A549 (cell line): ENCODE data around the gene ZNF586. TPM values are rescaled to one million over a fixed set of nuclear protein-coding genes. Genes with fewer than 3 reads are reported as not detected.
A peak's percentile ranks its signal among the peaks of the same experiment; 100 is the strongest.

ENCODE experiments used
- ATAC-seq, 2 experiments: fragments of 200-7000 bp in 1 of 2; fragments of >200 bp in 1 of 2; cut with Nextera tagmentation in 1 of 2; cut with Tn5 transposase in 1 of 2; 3 replicates each; pipeline versions ENCODE4 v1.8.0 to v1.9.1; 2018 to 2020; ENCODE audit warnings: mild to moderate bottlenecking in 1 of 2, moderate library complexity in 1 of 2
- CTCF ChIA-PET: fragments of 300-600 bp; sonication (Branson Sonifier 250); formaldehyde crosslinking; extraction: SDS; loops from one replicate; lab custom pipeline; 2021; ENCODE audit warnings: antibody characterized with exemption, inconsistent platforms; lab: Yijun Ruan, JAX
- POLR2A ChIA-PET: fragments of 350-600 bp; formaldehyde crosslinking; extraction: SDS; loops from one replicate; lab custom pipeline; 2021; ENCODE audit warnings: antibody characterized with exemption, inconsistent platforms; lab: Yijun Ruan, JAX
- DNase-seq, 2 experiments: peaks; one replicate each; pipeline versions ENCODE4 v3.0.0 to v3.0.0-alpha.2; 2011 to 2016; ENCODE audit warnings: low read depth in 1 of 2, low spot score in 1 of 2
- FAIRE-seq: peaks from 2 replicates; lab custom pipeline; 2011; peaks lifted over from hg19 to GRCh38; lab: Jason Lieb, UNC
- H3K27ac ChIP-seq, 2 experiments: fragments of >200 bp; sonication (Bioruptor Twin); formaldehyde crosslinking; 3 replicates each; pipeline ENCODE4 v1.5.1; 2016 to 2017
- H3K4me1 ChIP-seq: fragments of >200 bp; sonication (Bioruptor Twin); formaldehyde crosslinking; 3 replicates; pipeline ENCODE4 v1.6.1; 2016
- H3K4me2 ChIP-seq: fragments of >200 bp; sonication (Bioruptor Twin); formaldehyde crosslinking; 3 replicates; pipeline ENCODE4 v1.6.1; 2016
- H3K4me3 ChIP-seq: fragments of >200 bp; sonication (Bioruptor Twin); formaldehyde crosslinking; 3 replicates; pipeline ENCODE4 v1.5.1; 2016
- H3K9me3 ChIP-seq: fragments of >200 bp; sonication (Bioruptor Twin); formaldehyde crosslinking; 3 replicates; pipeline ENCODE4 v1.6.1; 2016
- CEBPB ChIP-seq, 2 experiments: fragments of >200 bp in 1 of 2; sonication (Bioruptor Twin) in 1 of 2; formaldehyde crosslinking in 1 of 2; IDR thresholded peaks; 2 replicates each; pipeline ENCODE4 v1.6.1; 2012 to 2016
- EHMT2 ChIP-seq: fragments of 200-600 bp; sonication (generic); IDR thresholded peaks from 2 replicates; pipeline ENCODE4 v1.6.1; 2016; ENCODE audit warnings: antibody characterized with exemption, low read depth, mild to moderate bottlenecking, moderate library complexity
- ESRRA ChIP-seq: fragments of 150-350 bp; IDR thresholded peaks from 2 replicates; pipeline ENCODE4 v1.6.1; 2014; ENCODE audit warnings: mild to moderate bottlenecking, low read length, borderline replicate concordance
- FOSL2 ChIP-seq, 2 experiments: fragments of 450-650 bp in 1 of 2; fragments of >200 bp in 1 of 2; sonication (Bioruptor Twin) in 1 of 2; formaldehyde crosslinking; IDR thresholded peaks; 2 replicates each; pipeline versions ENCODE4 v1.5.0 to v1.6.1; 2016 to 2020; ENCODE audit warnings: mild to moderate bottlenecking in 1 of 2, moderate library complexity in 1 of 2
- FOXS1 ChIP-seq: fragments of 250-450 bp; sonication (Bioruptor Pico); IDR thresholded peaks from 2 replicates; pipeline ENCODE4 v1.5.0; 2020; ENCODE audit warnings: mild to moderate bottlenecking, moderate library complexity
- GATA3 ChIP-seq: IDR thresholded peaks from 2 replicates; pipeline ENCODE4 v1.6.1; 2012; ENCODE audit warnings: borderline replicate concordance
- HDAC2 ChIP-seq: fragments of 200-600 bp; sonication (generic); IDR thresholded peaks from 2 replicates; pipeline ENCODE4 v1.6.1; 2016
- HOXA7 ChIP-seq: fragments of 250-450 bp; sonication (Bioruptor Pico); IDR thresholded peaks from 2 replicates; pipeline ENCODE4 v1.5.0; 2020; ENCODE audit warnings: mild to moderate bottlenecking, moderate library complexity
- HOXB13 ChIP-seq: fragments of 250-450 bp; sonication (Bioruptor Pico); IDR thresholded peaks from 2 replicates; pipeline ENCODE4 v1.5.0; 2020; ENCODE audit warnings: low read depth, mild to moderate bottlenecking, moderate library complexity
- KDM1A ChIP-seq: fragments of 200-600 bp; sonication (generic); IDR thresholded peaks from 2 replicates; pipeline ENCODE4 v1.6.1; 2016; ENCODE audit warnings: low read depth, mild to moderate bottlenecking
- KDM5A ChIP-seq: fragments of 200-600 bp; sonication (generic); IDR thresholded peaks from 2 replicates; pipeline ENCODE4 v1.6.1; 2016; ENCODE audit warnings: antibody characterized with exemption, mild to moderate bottlenecking
- MYC ChIP-seq: IDR thresholded peaks from 2 replicates; pipeline ENCODE4 v1.6.1; 2012; ENCODE audit warnings: mild to moderate bottlenecking, inconsistent platforms, low read length, improper control_type of control experiment, borderline replicate concordance
- NPAS2 ChIP-seq: fragments of 250-450 bp; sonication (Bioruptor Pico); IDR thresholded peaks from 2 replicates; pipeline ENCODE4 v1.8.0; 2022; ENCODE audit warnings: mild to moderate bottlenecking, moderate library complexity, borderline replicate concordance
- NR3C1 ChIP-seq: fragments of >200 bp; sonication (Bioruptor Twin); formaldehyde crosslinking; IDR thresholded peaks from 3 replicates; pipeline ENCODE4 v1.6.1; 2017
- POLR2A ChIP-seq: IDR thresholded peaks from 2 replicates; pipeline ENCODE4 v1.6.1; 2012; ENCODE audit warnings: mild to moderate bottlenecking, low read length
- RAD21 ChIP-seq, 2 experiments: fragments of >200 bp in 1 of 2; sonication (Bioruptor Twin) in 1 of 2; formaldehyde crosslinking in 1 of 2; IDR thresholded peaks in 1 of 2; conservative IDR thresholded peaks in 1 of 2; 2 replicates in 1 of 2; 3 replicates in 1 of 2; pipeline ENCODE4 v1.6.1; 2012 to 2018; ENCODE audit warnings: inconsistent platforms in 1 of 2
- RARB ChIP-seq: fragments of 250-450 bp; sonication (Bioruptor Pico); IDR thresholded peaks from 2 replicates; pipeline ENCODE4 v1.8.0; 2021; ENCODE audit warnings: mild to moderate bottlenecking, moderate library complexity
- RFX5 ChIP-seq: fragments of 450-650 bp; IDR thresholded peaks from 2 replicates; pipeline ENCODE4 v1.7.1; 2014; ENCODE audit warnings: antibody characterized with exemption, mild to moderate bottlenecking, moderate library complexity
- RNF2 ChIP-seq: fragments of 200-600 bp; sonication (generic); IDR thresholded peaks from 2 replicates; pipeline ENCODE4 v1.6.1; 2016; ENCODE audit warnings: low read depth, mild to moderate bottlenecking, antibody characterized with exemption, moderate library complexity, borderline replicate concordance
- SMC3 ChIP-seq: fragments of >200 bp; sonication (Bioruptor Twin); formaldehyde crosslinking; IDR thresholded peaks from 3 replicates; pipeline ENCODE4 v1.6.1; 2018; ENCODE audit warnings: inconsistent platforms
- SREBF2 ChIP-seq: fragments of 450-650 bp; IDR thresholded peaks from 2 replicates; pipeline ENCODE4 v1.6.1; 2014; ENCODE audit warnings: mild to moderate bottlenecking, moderate library complexity
- ZFP36 ChIP-seq: fragments of 450-650 bp; IDR thresholded peaks from 2 replicates; pipeline ENCODE4 v1.6.1; 2014; ENCODE audit warnings: borderline replicate concordance; ENCODE audit not compliant: partially characterized antibody
- WGBS: methylation state at CpG from one replicate; pipeline ENCODE4 v1.1.6; 2017; ENCODE audit errors: missing lambda C conversion rate; 5-methylcytosine and 5-hydroxymethylcytosine counted together
- polyA plus RNA-seq, 4 experiments: library from polyadenylated mRNA; depleted of rRNA in 3 of 4; stranded (reverse); fragments of >200 nt; fragmentation: RNase III in 1 of 4; extraction: RNeasy Plus Mini Kit Qiagen cat#74134 plus additional on column Dnase treatment in 1 of 4; gene quantifications; 2 replicates in 3 of 4; 3 replicates in 1 of 4; pipeline ENCODE4 v1.2.3, GENCODE V29; 2011 to 2017
- TF ChIP-seq, protein P1 (sequence below): fragments of >200 bp; sonication (Bioruptor Twin); formaldehyde crosslinking; IDR thresholded peaks from 3 replicates; pipeline ENCODE4 v1.5.1; 2016
- TF ChIP-seq, protein P2 (sequence below): IDR thresholded peaks from 2 replicates; pipeline ENCODE4 v1.6.1; 2012
- TF ChIP-seq, protein P3 (sequence below): IDR thresholded peaks from 2 replicates; pipeline ENCODE4 v1.6.1; 2012; ENCODE audit warnings: low read depth, borderline replicate concordance
- TF ChIP-seq, protein P4 (sequence below): IDR thresholded peaks from 2 replicates; pipeline ENCODE4 v1.6.1; 2012

The ZNF586 gene
- polyA plus RNA-seq, 2 of the 4 experiments (the other 2 are of a cell fraction) = 7.1 to 8.2 TPM

DNA sequence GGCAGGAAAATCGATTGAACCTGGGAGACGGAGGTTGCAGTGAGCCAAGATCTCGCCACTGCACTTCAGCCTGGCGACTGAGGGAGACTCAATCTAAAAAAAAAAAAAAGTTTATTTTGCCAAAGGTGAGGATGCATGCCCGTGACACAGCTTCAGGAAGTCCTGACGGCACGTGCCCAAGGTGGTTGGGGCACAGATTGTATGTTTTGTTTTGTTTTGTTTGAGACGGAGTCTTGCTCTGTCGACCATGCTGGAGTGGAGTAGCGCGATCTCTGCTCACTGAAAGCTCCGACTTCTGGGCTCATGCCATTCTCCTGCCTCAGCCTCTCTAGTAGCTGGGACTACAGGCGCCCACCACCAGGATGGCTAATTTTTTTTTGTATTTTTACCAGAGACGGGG is 48.5 kb downstream of the ZNF586 start (continued):
- TF ChIP-seq, protein P1, sequence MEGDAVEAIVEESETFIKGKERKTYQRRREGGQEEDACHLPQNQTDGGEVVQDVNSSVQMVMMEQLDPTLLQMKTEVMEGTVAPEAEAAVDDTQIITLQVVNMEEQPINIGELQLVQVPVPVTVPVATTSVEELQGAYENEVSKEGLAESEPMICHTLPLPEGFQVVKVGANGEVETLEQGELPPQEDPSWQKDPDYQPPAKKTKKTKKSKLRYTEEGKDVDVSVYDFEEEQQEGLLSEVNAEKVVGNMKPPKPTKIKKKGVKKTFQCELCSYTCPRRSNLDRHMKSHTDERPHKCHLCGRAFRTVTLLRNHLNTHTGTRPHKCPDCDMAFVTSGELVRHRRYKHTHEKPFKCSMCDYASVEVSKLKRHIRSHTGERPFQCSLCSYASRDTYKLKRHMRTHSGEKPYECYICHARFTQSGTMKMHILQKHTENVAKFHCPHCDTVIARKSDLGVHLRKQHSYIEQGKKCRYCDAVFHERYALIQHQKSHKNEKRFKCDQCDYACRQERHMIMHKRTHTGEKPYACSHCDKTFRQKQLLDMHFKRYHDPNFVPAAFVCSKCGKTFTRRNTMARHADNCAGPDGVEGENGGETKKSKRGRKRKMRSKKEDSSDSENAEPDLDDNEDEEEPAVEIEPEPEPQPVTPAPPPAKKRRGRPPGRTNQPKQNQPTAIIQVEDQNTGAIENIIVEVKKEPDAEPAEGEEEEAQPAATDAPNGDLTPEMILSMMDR = no peak
- TF ChIP-seq ZFP36 = no peak
- TF ChIP-seq EHMT2 = no peak
- no peak for TF ChIP-seq POLR2A
- TF ChIP-seq GATA3 = no peak

DNA sequence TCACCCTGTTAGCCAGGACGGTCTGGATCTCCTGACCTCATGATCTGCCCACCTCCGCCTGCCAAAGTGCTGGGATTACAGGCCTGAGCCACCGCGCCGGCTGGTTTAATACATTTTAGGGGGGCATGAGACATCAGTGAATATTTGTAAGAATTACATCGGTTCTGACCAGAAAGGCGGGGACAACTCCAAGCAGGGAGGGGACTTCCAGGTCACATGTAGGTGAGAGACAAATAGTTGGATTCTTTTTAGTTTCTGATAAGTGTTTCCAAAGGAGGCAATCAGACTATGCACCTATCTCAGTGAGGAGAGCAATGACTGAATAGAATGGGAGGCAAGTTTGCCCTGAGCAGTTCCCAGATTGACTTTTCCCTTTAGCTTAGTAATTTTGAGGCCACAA is 48.9 kb downstream of the ZNF586 start:
- 0 out of 3 replicates have a peak, but pooled peaks cover 10% of the 10 kb centered on the region for H3K9me3 ChIP-seq
- no peak overlapping the region; the same call in 2 of the 3 replicates for H3K4me3 ChIP-seq
- DNase-seq = no peak
- peaks cover 5% of the 10 kb centered on the region; the same call in 2 of the 3 replicates for H3K4me1 ChIP-seq
- CTCF ChIA-PET = interaction anchor here (1.4 kb wide), 1 partner anchor 12 kb away, joined by 3 read pairs; the partner anchor contains the start of gene ZNF587B
- WGBS = 92% methylated on average over 7 of the region's 7 CpGs
- ATAC-seq = no peak
- FAIRE-seq = peak; percentile 80
- TF ChIP-seq, protein P2, sequence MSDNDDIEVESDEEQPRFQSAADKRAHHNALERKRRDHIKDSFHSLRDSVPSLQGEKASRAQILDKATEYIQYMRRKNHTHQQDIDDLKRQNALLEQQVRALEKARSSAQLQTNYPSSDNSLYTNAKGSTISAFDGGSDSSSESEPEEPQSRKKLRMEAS = no peak
- TF ChIP-seq ZFP36 (no peak), RAD21 (conservative IDR thresholded peaks at IDR 0.05 in 1 of 2, IDR thresholded peaks at IDR 0.05 in 1 of 2) (no peak), NR3C1 (no peak), FOXS1 (CRISPR knock-in tag) (no peak), SMC3 (no peak), POLR2A (no peak), NPAS2 (no peak), HDAC2 (no peak), HOXB13 (CRISPR knock-in tag) (no peak), RNF2 (no peak), RFX5 (no peak), FOSL2 (IDR thresholded peaks at IDR 0.05) (no peak), FOSL2 (CRISPR knock-in tag; IDR thresholded peaks at IDR 0.05) (no peak)
- H3K27ac ChIP-seq = peak overlapping the region in 1 of 2 experiments; percentile 90; a peak in 2 of 6 replicates
- POLR2A ChIA-PET = interaction anchor here (1.3 to 1.6 kb wide), 4 partner anchors 31 to 725 kb away, joined by 3 to 13 read pairs (median 6); partner anchors contain the start of genes ZNF586 and ZNF587
- H3K4me2 ChIP-seq = peak overlapping the region; percentile 94; the same call in 2 of the 3 replicates

DNA sequence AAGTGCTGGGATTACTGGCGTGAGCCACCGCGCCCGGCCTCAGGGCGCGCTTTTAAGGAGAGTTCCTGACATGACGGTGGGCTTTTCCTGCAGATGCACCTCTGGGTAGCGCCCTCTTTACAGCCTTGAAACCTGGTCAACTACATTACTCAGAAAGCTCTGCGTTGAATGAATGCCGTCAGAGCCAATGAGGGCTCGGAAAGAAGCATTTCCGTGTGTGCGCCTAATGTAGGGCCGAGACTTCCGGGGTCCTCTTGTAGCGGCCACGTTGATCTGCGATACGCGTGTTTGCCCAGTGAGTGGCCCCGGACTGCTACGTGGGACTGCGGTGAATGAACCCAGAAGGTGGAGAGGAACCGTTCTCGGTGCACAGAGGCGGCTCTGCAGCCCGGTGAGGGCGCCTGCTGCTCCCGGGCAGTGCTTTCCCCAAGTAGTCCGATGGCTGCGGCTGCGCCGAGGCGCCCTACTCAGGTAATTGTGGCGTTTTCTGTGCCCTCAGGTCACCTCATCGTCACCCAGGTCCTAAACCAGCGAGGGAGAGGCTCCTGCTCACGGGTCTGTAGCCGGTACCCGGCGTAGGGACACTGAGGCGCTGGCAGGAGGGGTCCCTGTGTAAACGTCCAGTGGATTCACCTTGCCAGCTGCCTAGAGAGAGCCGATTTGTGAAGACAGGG is 50.1 kb downstream of the ZNF586 start:
- H3K4me1 ChIP-seq = peaks cover 5% of the 10 kb centered on the region; the same call in 2 of the 3 replicates
- H3K4me3 ChIP-seq = peak overlapping the region; percentile 83
- POLR2A ChIA-PET = interaction anchor here (0.5 to 2.1 kb wide), 11 partner anchors 12 to 1225 kb away, joined by 3 to 13 read pairs (median 4); partner anchors contain the start of genes ZNF417, ZNF551, ZNF586 and ZNF587
- peak overlapping the region; percentile 90 to 91 for H3K27ac ChIP-seq
- peak; percentile 97 to 99 for DNase-seq
- WGBS = under 1% methylated on average over 44 of the region's 44 CpGs
- CTCF ChIA-PET = interaction anchor here (0.6 to 1.4 kb wide), 3 partner anchors 10 to 347 kb away, joined by 3 read pairs; partner anchors contain the start of gene ZNF587B
- ATAC-seq = peak; percentile 93 to 94
- H3K4me2 ChIP-seq = peak overlapping the region; percentile 94
- H3K9me3 ChIP-seq = peaks cover 16% of the 10 kb centered on the region; the same call in 1 of the 3 replicates
- FAIRE-seq = peak; percentile 63
- TF ChIP-seq, protein P3, sequence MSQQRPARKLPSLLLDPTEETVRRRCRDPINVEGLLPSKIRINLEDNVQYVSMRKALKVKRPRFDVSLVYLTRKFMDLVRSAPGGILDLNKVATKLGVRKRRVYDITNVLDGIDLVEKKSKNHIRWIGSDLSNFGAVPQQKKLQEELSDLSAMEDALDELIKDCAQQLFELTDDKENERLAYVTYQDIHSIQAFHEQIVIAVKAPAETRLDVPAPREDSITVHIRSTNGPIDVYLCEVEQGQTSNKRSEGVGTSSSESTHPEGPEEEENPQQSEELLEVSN = peak; percentile 65; the same call in 1 of the 2 replicates
- no peak for TF ChIP-seq CEBPB (IDR thresholded peaks at IDR 0.05)
- no peak for TF ChIP-seq FOSL2 (IDR thresholded peaks at IDR 0.05)
- peak; percentile 31; the same call in 1 of the 2 replicates for TF ChIP-seq FOSL2 (CRISPR knock-in tag; IDR thresholded peaks at IDR 0.05)
- no peak for TF ChIP-seq RARB (CRISPR knock-in tag)
- TF ChIP-seq, protein P1 = peak; percentile 30
- TF ChIP-seq, protein P4, sequence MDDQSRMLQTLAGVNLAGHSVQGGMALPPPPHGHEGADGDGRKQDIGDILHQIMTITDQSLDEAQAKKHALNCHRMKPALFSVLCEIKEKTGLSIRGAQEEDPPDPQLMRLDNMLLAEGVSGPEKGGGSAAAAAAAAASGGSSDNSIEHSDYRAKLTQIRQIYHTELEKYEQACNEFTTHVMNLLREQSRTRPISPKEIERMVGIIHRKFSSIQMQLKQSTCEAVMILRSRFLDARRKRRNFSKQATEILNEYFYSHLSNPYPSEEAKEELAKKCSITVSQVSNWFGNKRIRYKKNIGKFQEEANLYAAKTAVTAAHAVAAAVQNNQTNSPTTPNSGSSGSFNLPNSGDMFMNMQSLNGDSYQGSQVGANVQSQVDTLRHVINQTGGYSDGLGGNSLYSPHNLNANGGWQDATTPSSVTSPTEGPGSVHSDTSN = peak; percentile 96
- peak; percentile 93 for TF ChIP-seq MYC
- TF ChIP-seq NPAS2 = no peak
- no peak for TF ChIP-seq HDAC2
- TF ChIP-seq, protein P2 = peak; percentile 98
- TF ChIP-seq ZFP36 = no peak
- TF ChIP-seq KDM5A = peak; percentile 31; the same call in 1 of the 2 replicates
- TF ChIP-seq SREBF2 = peak; percentile 26; the same call in 1 of the 2 replicates
- TF ChIP-seq ESRRA = no peak
- TF ChIP-seq KDM1A = no peak
- TF ChIP-seq HOXA7 (CRISPR knock-in tag) = no peak
